Endothelial cell of umbilical vein (primary cell): ENCODE measurements around the gene LOXL4. TPM values are rescaled to one million over a fixed set of nuclear protein-coding genes. Genes with fewer than 3 reads are reported as not detected.

ENCODE experiments used
- BruUV-seq: library from RNA; stranded (reverse); fragments of 400-500 nt; replicated peaks from 2 replicates; lab custom pipeline; 2021; lab: Mats Ljungman, UMichigan
- CTCF ChIA-PET: fragments of 300-600, 350-600 bp; sonication (Branson Sonifier 250); formaldehyde crosslinking; loops from one replicate; lab custom pipeline; 2021; ENCODE audit warnings: antibody characterized with exemption, inconsistent platforms; lab: Charles Lee
- POLR2A ChIA-PET: fragments of 300-600, 350-600 bp; sonication (Branson Sonifier 250); formaldehyde crosslinking; loops from one replicate; lab custom pipeline; 2021; ENCODE audit warnings: antibody characterized with exemption, inconsistent platforms; lab: Charles Lee
- DNase-seq: peaks from one replicate; pipeline ENCODE4 v3.0.0-alpha.2; 2011; ENCODE audit warnings: low read depth, low spot score
- FAIRE-seq: peaks from 2 replicates; lab custom pipeline; 2011; peaks lifted over from hg19 to GRCh38; lab: Jason Lieb, UNC
- H2AFZ ChIP-seq: 2 replicates; pipeline ENCODE4 v1.6.0; 2012; ENCODE audit warnings: low read depth, low read length, control low read depth, inconsistent platforms
- H3K27ac ChIP-seq: 2 replicates; pipeline ENCODE4 v1.5.1; 2011; ENCODE audit warnings: low read depth, mild to moderate bottlenecking, control low read depth, low read length, moderate library complexity; ENCODE audit not compliant: insufficient read depth
- H3K27me3 ChIP-seq, 2 experiments: 2 replicates each; pipeline versions ENCODE4 v1.6.0 to v1.6.1; 2011; ENCODE audit warnings: low read length in 2 of 2, mixed read lengths in 1 of 2; ENCODE audit not compliant: control insufficient read depth in 2 of 2, insufficient read depth in 2 of 2
- H3K36me3 ChIP-seq, 2 experiments: 2 replicates in 1 of 2; 3 replicates in 1 of 2; pipeline ENCODE4 v1.5.1; 2011; ENCODE audit warnings: low read length in 2 of 2, mild to moderate bottlenecking in 1 of 2, moderate library complexity in 1 of 2; ENCODE audit not compliant: control insufficient read depth in 2 of 2, insufficient read depth in 2 of 2; ENCODE audit errors: extremely low read depth in 1 of 2
- H3K4me1 ChIP-seq: 3 replicates; pipeline ENCODE4 v1.5.1; 2011; ENCODE audit warnings: mild to moderate bottlenecking, low read length; ENCODE audit not compliant: control insufficient read depth, insufficient read depth; ENCODE audit errors: extremely low read depth
- H3K4me2 ChIP-seq: 2 replicates; pipeline ENCODE4 v1.6.1; 2011; ENCODE audit warnings: low read length, control low read depth, mixed read lengths; ENCODE audit not compliant: insufficient read depth
- H3K4me3 ChIP-seq, 3 experiments: fragments of 200-600 bp in 1 of 3; sonication (generic), shearing (Covaris generic) in 1 of 3; replicated peaks in 1 of 3; 2 replicates each; pipeline ENCODE4 v1.5.1; 2011 to 2016; ENCODE audit warnings: control low read depth in 3 of 3, low read length in 3 of 3, mild to moderate bottlenecking in 2 of 3, inconsistent platforms in 1 of 3, low read depth in 1 of 3, moderate library complexity in 1 of 3; ENCODE audit not compliant: insufficient read depth in 1 of 3
- H3K79me2 ChIP-seq: 2 replicates; pipeline ENCODE4 v1.6.0; 2012; ENCODE audit warnings: low read length, inconsistent platforms; ENCODE audit not compliant: control insufficient read depth, insufficient read depth
- H3K9ac ChIP-seq: replicated peaks from 2 replicates; pipeline ENCODE3; 2011; ENCODE audit warnings: low read length, control low read depth; ENCODE audit not compliant: insufficient read depth; ENCODE audit errors: extremely low read depth
- H3K9me1 ChIP-seq: replicated peaks from 3 replicates; pipeline ENCODE4 v1.6.0; 2011; ENCODE audit warnings: mild to moderate bottlenecking, low read length; ENCODE audit not compliant: control insufficient read depth, insufficient read depth; ENCODE audit errors: extremely low read depth
- H3K9me3 ChIP-seq: replicated peaks from 2 replicates; pipeline ENCODE4 v1.5.1; 2012; ENCODE audit warnings: low read length, inconsistent platforms; ENCODE audit not compliant: control insufficient read depth, insufficient read depth
- H4K20me1 ChIP-seq: replicated peaks from 2 replicates; pipeline ENCODE3; 2011; ENCODE audit warnings: mild to moderate bottlenecking, low read length; ENCODE audit not compliant: control insufficient read depth, insufficient read depth; ENCODE audit errors: extremely low read depth
- GATA2 ChIP-seq: IDR thresholded peaks from 2 replicates; pipeline ENCODE4 v1.7.0; 2011; ENCODE audit warnings: low read depth, mild to moderate bottlenecking, moderate library complexity, mixed read lengths, low read length; ENCODE audit not compliant: insufficient read length, insufficient read depth
- JUN ChIP-seq: IDR thresholded peaks from 2 replicates; pipeline ENCODE4 v1.6.1; 2011; ENCODE audit warnings: borderline replicate concordance, low read depth; ENCODE audit not compliant: insufficient read length, insufficient read depth
- MYC ChIP-seq: IDR thresholded peaks from one replicate; pipeline ENCODE4 v1.6.1; 2011; ENCODE audit warnings: mild to moderate bottlenecking, low read depth, low read length
- POLR2AphosphoS5 ChIP-seq: IDR thresholded peaks from 2 replicates; pipeline ENCODE4 v1.6.1; 2012; ENCODE audit warnings: low read depth, mild to moderate bottlenecking, control low read depth, low read length, moderate library complexity; ENCODE audit not compliant: insufficient read depth
- dilution Hi-C: fragments of 300-500 bp; cut with MboI; formaldehyde crosslinking; loops from one replicate; pipeline ENCODE4 v1.15.0; 2019; ENCODE audit warnings: low sequenced_read_pairs; ENCODE audit not compliant: extremely low pct_ligation_motif_present
- intact Hi-C: fragments of 100-400 bp; cut with micrococcal nuclease; formaldehyde crosslinking; loops from one replicate; pipeline ENCODE4 v1.10.0; 2022
- polyA plus RNA-seq, 4 experiments: library from polyadenylated mRNA; depleted of rRNA in 3 of 4; stranded (reverse) in 3 of 4; unstranded in 1 of 4; fragments of >200 nt; gene quantifications; 2 replicates each; pipeline versions ENCODE4 v1.2.1 to v1.2.3, GENCODE V29; 2011 to 2012; ENCODE audit warnings: missing spikeins in 1 of 4
- total RNA-seq: library from RNA; stranded (reverse); gene quantifications from 2 replicates; pipeline ENCODE4 v1.2.3, GENCODE V29; 2021

The LOXL4 gene
- total and polyA plus RNA-seq, 2 donors (not counting 3 experiments of a cell fraction or from before 2014, with no cell fraction given), result 1.4 to 1.9 TPM

GRCh38 chr10:98301664-98302319 is 33.8 kb upstream of the LOXL4 start:
- H3K4me2 ChIP-seq, result no peak overlapping the region
- CTCF ChIA-PET, result interaction anchor here (1.1 to 2.0 kb wide), 4 partner anchors 9 to 132 kb away, joined by 3 to 8 read pairs (median 5); no protein-coding TSS in a partner anchor
- H3K4me1 ChIP-seq, result no peaks in the 10 kb centered on the region
- H3K9me3 ChIP-seq, result no peaks in the 10 kb centered on the region
- no TSS peak for BruUV-seq
- H3K27ac ChIP-seq, result no peak overlapping the region
- dilution Hi-C loops, result no loop called here
- TF ChIP-seq GATA2, result no peak
- H3K79me2 ChIP-seq, result no peaks in the 10 kb centered on the region
- no peaks in the 10 kb centered on the region for H4K20me1 ChIP-seq
- intact Hi-C loops, result no loop called here
- POLR2A ChIA-PET, result no interaction called here
- no peak overlapping the region for H3K9ac ChIP-seq
- H3K4me3 ChIP-seq, result no peak overlapping the region
- FAIRE-seq (no peak), DNase-seq (no peak)
- H3K9me1 ChIP-seq, result no peaks in the 10 kb centered on the region
- H2AFZ ChIP-seq, result no peak overlapping the region
- H3K27me3 ChIP-seq, result peaks cover 3 to 15% of the 10 kb centered on the region in 2 experiments
- no peaks in the 10 kb centered on the region for H3K36me3 ChIP-seq

- Histone ChIP-seq H3K9ac (no peak overlapping the region), H3K27me3 (peaks cover 3 to 15% of the 10 kb centered on the region in 2 experiments), H3K79me2 (no peaks in the 10 kb centered on the region), H2AFZ (no peak overlapping the region), H4K20me1 (no peaks in the 10 kb centered on the region), H3K36me3 (no peaks in the 10 kb centered on the region), H3K4me2 (no peak overlapping the region), H3K4me1 (no peaks in the 10 kb centered on the region), H3K27ac (no peak overlapping the region), H3K4me3 (no peak overlapping the region), H3K9me1 (no peaks in the 10 kb centered on the region), H3K9me3 (no peaks in the 10 kb centered on the region)
- ChIA-PET POLR2A (no interaction called here), CTCF (interaction anchor here (1.6 to 2.1 kb wide), 3 partner anchors 9 to 131 kb away, joined by 6 to 12 read pairs (median 8); no protein-coding TSS in a partner anchor)
- DNase-seq, result no peak
- dilution Hi-C loops, result no loop called here
- FAIRE-seq, result no peak
- intact Hi-C loops, result no loop called here
- TF ChIP-seq JUN (no peak), POLR2AphosphoS5 (no peak), GATA2 (no peak), MYC (no peak)
- BruUV-seq, result no TSS peak
Observed at GRCh38 chr10:98300526-98301229, 32.7 kb upstream of the LOXL4 start.
